Keratinocyte (primary cell): ENCODE data around the gene ZFP36. TPM values are rescaled to one million over a fixed set of nuclear protein-coding genes. Genes with fewer than 3 reads are reported as not detected.

ENCODE experiments used
- DNase-seq: peaks from one replicate; pipeline ENCODE4 v3.0.0-alpha.2; 2011; ENCODE audit warnings: low read depth, missing footprints, low spot score
- FAIRE-seq: peaks from 2 replicates; lab custom pipeline; 2011; peaks lifted over from hg19 to GRCh38; lab: Jason Lieb, UNC
- H2AFZ ChIP-seq: 2 replicates; pipeline ENCODE4 v1.6.0; 2012; ENCODE audit warnings: low read length, control low read depth, inconsistent platforms; ENCODE audit not compliant: control insufficient read depth
- H3K27ac ChIP-seq: 2 replicates; pipeline ENCODE4 v1.5.1; 2011; ENCODE audit warnings: low read length; ENCODE audit not compliant: control insufficient read depth, insufficient read depth
- H3K27me3 ChIP-seq: 3 replicates; pipeline ENCODE4 v1.6.0; 2011; ENCODE audit warnings: low read length; ENCODE audit not compliant: control insufficient read depth, insufficient read depth; ENCODE audit errors: extremely low read depth
- H3K36me3 ChIP-seq, 2 experiments: 2 replicates in 1 of 2; 3 replicates in 1 of 2; pipeline ENCODE4 v1.5.1; 2011; ENCODE audit warnings: low read length in 2 of 2, mild to moderate bottlenecking in 1 of 2; ENCODE audit not compliant: control insufficient read depth in 2 of 2, insufficient read depth in 2 of 2; ENCODE audit errors: extremely low read depth in 1 of 2
- H3K4me1 ChIP-seq: 3 replicates; pipeline ENCODE4 v1.5.1; 2011; ENCODE audit warnings: low read length; ENCODE audit not compliant: control insufficient read depth, insufficient read depth; ENCODE audit errors: extremely low read depth
- H3K4me2 ChIP-seq: 3 replicates; pipeline ENCODE4 v1.6.0; 2011; ENCODE audit warnings: low read depth, low read length; ENCODE audit not compliant: control insufficient read depth, insufficient read depth; ENCODE audit errors: extremely low read depth
- H3K4me3 ChIP-seq, 3 experiments: fragments of 200-600 bp in 1 of 3; sonication (generic) in 1 of 3; 2 replicates in 2 of 3; 3 replicates in 1 of 3; pipeline ENCODE4 v1.5.1; 2011 to 2016; ENCODE audit warnings: low read length in 3 of 3, mild to moderate bottlenecking in 3 of 3, control low read depth in 2 of 3, inconsistent platforms in 1 of 3, low read depth in 1 of 3, mixed read lengths in 1 of 3, mixed run types in 1 of 3, moderate library complexity in 1 of 3; ENCODE audit not compliant: control insufficient read depth in 2 of 3, insufficient read depth in 2 of 3; ENCODE audit errors: extremely low read depth in 1 of 3
- H3K79me2 ChIP-seq: 2 replicates; pipeline ENCODE4 v1.6.0; 2012; ENCODE audit warnings: low read length; ENCODE audit not compliant: control insufficient read depth, insufficient read depth
- H3K9ac ChIP-seq: 3 replicates; pipeline ENCODE4 v1.6.0; 2011; ENCODE audit warnings: low read length; ENCODE audit not compliant: control insufficient read depth, insufficient read depth; ENCODE audit errors: extremely low read depth
- H3K9me1 ChIP-seq: 3 replicates; pipeline ENCODE4 v1.6.0; 2011; ENCODE audit warnings: low read length; ENCODE audit not compliant: control insufficient read depth, insufficient read depth; ENCODE audit errors: extremely low read depth
- H3K9me3 ChIP-seq: 2 replicates; pipeline ENCODE4 v1.5.1; 2012; ENCODE audit warnings: low read depth, low read length; ENCODE audit not compliant: control insufficient read depth
- H4K20me1 ChIP-seq: 3 replicates; pipeline ENCODE4 v1.6.0; 2011; ENCODE audit warnings: low read length; ENCODE audit not compliant: control insufficient read depth, insufficient read depth; ENCODE audit errors: extremely low read depth
- CTCF ChIP-seq, 3 experiments: IDR thresholded peaks in 1 of 3; conservative IDR thresholded peaks in 1 of 3; optimal IDR thresholded peaks in 1 of 3; 2 replicates in 2 of 3; 3 replicates in 1 of 3; pipeline versions ENCODE3 to v1.5.1; 2011; ENCODE audit warnings: low read length in 3 of 3, mild to moderate bottlenecking in 3 of 3, moderate library complexity in 2 of 3, control low read depth in 1 of 3, inconsistent platforms in 1 of 3; ENCODE audit not compliant: insufficient read depth in 2 of 3; ENCODE audit errors: extremely low read depth in 1 of 3
- EZH2 ChIP-seq: IDR thresholded peaks from one replicate; pipeline ENCODE4 v1.6.1; 2012; ENCODE audit warnings: inconsistent platforms, mild to moderate bottlenecking, low read length, moderate library complexity
- dilution Hi-C: fragments of 300-500 bp; cut with MboI; formaldehyde crosslinking; loops from one replicate; pipeline ENCODE4 v1.7.0; 2020; ENCODE audit warnings: low sequenced_read_pairs; ENCODE audit not compliant: extremely low pct_ligation_motif_present
- polyA plus RNA-seq, 5 experiments: library from polyadenylated mRNA; depleted of rRNA in 3 of 5; stranded (reverse) in 3 of 5; stranded (forward) in 1 of 5; unstranded in 1 of 5; fragments of >200 nt; gene quantifications; 1 replicate in 1 of 5; 2 replicates in 3 of 5; 3 replicates in 1 of 5; pipeline versions ENCODE4 v1.2.1 to v1.2.3, GENCODE V29; 2011 to 2012; ENCODE audit warnings: missing spikeins in 2 of 5, low read depth in 1 of 5, low replicate concordance in 1 of 5

The ZFP36 gene
- polyA plus RNA-seq, 1 donor (not counting 4 experiments of a cell fraction or from before 2014, with no cell fraction given): 12.8 TPM

- Histone ChIP-seq H3K27ac (no peak overlapping the region), H3K4me1 (peaks cover 2% of the 10 kb centered on the region), H3K79me2 (peaks cover under 1% of the 10 kb centered on the region), H3K36me3 (peaks cover 7 to 14% of the 10 kb centered on the region in 2 experiments), H2AFZ (no peak overlapping the region), H3K9me3 (no peaks in the 10 kb centered on the region), H3K9me1 (no peaks in the 10 kb centered on the region), H4K20me1 (no peaks in the 10 kb centered on the region), H3K27me3 (no peaks in the 10 kb centered on the region), H3K4me3 (no peak overlapping the region), H3K4me2 (no peak overlapping the region), H3K9ac (no peak overlapping the region)
- dilution Hi-C loops: no loop called here
- FAIRE-seq (no peak), DNase-seq (no peak)
- TF ChIP-seq EZH2 (no peak), CTCF (optimal IDR thresholded peaks at IDR 0.05 in 1 of 3, IDR thresholded peaks at IDR 0.05 in 1 of 3, conservative IDR thresholded peaks at IDR 0.05 in 1 of 3; ENCODE audit: extremely low read depth in 1 of 3, insufficient read depth in 2 of 3, low read length in 3 of 3) (no peak)
Observed at GRCh38 chr19:39419003-39419402, 12.4 kb downstream of the ZFP36 start.

GRCh38 chr19:39420769-39421168, 14.1 kb downstream of the ZFP36 start:
- dilution Hi-C loops: no loop called here
- TF ChIP-seq CTCF (optimal IDR thresholded peaks at IDR 0.05 in 1 of 3, IDR thresholded peaks at IDR 0.05 in 1 of 3, conservative IDR thresholded peaks at IDR 0.05 in 1 of 3; ENCODE audit: extremely low read depth in 1 of 3, insufficient read depth in 2 of 3, low read length in 3 of 3): no peak
- TF ChIP-seq EZH2: no peak
- Histone ChIP-seq H2AFZ (no peak overlapping the region), H3K4me3 (no peak overlapping the region), H3K9ac (no peak overlapping the region), H3K27me3 (no peaks in the 10 kb centered on the region), H3K9me1 (no peaks in the 10 kb centered on the region), H3K36me3 (peaks cover 8 to 14% of the 10 kb centered on the region in 2 experiments), H3K79me2 (no peaks in the 10 kb centered on the region), H3K4me2 (no peak overlapping the region), H4K20me1 (no peaks in the 10 kb centered on the region), H3K4me1 (no peaks in the 10 kb centered on the region), H3K27ac (no peak overlapping the region), H3K9me3 (no peaks in the 10 kb centered on the region)
- no peak for DNase-seq
- no peak for FAIRE-seq
